ENCODE data around the gene ARL8B. TPM values are rescaled to one million over a fixed set of nuclear protein-coding genes. Genes with fewer than 3 reads are reported as not detected.
A peak's percentile ranks its signal among the peaks of the same experiment; 100 is the strongest.

The ARL8B gene
- total RNA-seq, 1 donor from 2014 or later = 37.9 TPM

- intact Hi-C loops (cut with micrococcal nuclease) = no loop called here
- no peak for DNase-seq (ENCODE audit: low spot score)
- peak overlapping the region; percentile 13 for H3K27ac Mint-ChIP-seq
- H3K9me3 Mint-ChIP-seq = no peaks in the 10 kb centered on the region
- peaks cover 89% of the 10 kb centered on the region for H3K36me3 Mint-ChIP-seq (ENCODE audit: low read depth)
- H3K4me3 Mint-ChIP-seq (ENCODE audit: low read depth) = no peak overlapping the region
- H3K27me3 Mint-ChIP-seq (ENCODE audit: low read depth) = no peaks in the 10 kb centered on the region
- peaks cover 9% of the 10 kb centered on the region for H3K4me1 Mint-ChIP-seq (ENCODE audit: low read depth)
Measured at GRCh38 chr3:5214352-5214751, 92.3 kb downstream of the ARL8B start.

GRCh38 chr3:5217824-5218595, 95.9 kb downstream of the ARL8B start:
- no peak for DNase-seq (ENCODE audit: low spot score)
- H3K9me3 Mint-ChIP-seq = no peaks in the 10 kb centered on the region
- intact Hi-C loops (cut with micrococcal nuclease) = no loop called here
- H3K4me3 Mint-ChIP-seq (ENCODE audit: low read depth) = no peak overlapping the region
- no peak overlapping the region for H3K27ac Mint-ChIP-seq
- no peaks in the 10 kb centered on the region for H3K27me3 Mint-ChIP-seq (ENCODE audit: low read depth)
- H3K4me1 Mint-ChIP-seq (ENCODE audit: low read depth) = peaks cover 4% of the 10 kb centered on the region
- peaks cover 62% of the 10 kb centered on the region for H3K36me3 Mint-ChIP-seq (ENCODE audit: low read depth)

- Mint-ChIP-seq H3K4me3 (ENCODE audit: low read depth) (no peak overlapping the region), H3K9me3 (no peaks in the 10 kb centered on the region), H3K27ac (no peak overlapping the region), H3K27me3 (ENCODE audit: low read depth) (no peaks in the 10 kb centered on the region), H3K4me1 (ENCODE audit: low read depth) (peaks cover 4% of the 10 kb centered on the region), H3K36me3 (ENCODE audit: low read depth) (peaks cover 54% of the 10 kb centered on the region)
- DNase-seq (ENCODE audit: low spot score) = no peak
- intact Hi-C loops (cut with micrococcal nuclease) = no loop called here
Measured at GRCh38 chr3:5218815-5219214, 96.7 kb downstream of the ARL8B start.

- no peaks in the 10 kb centered on the region for H3K9me3 Mint-ChIP-seq
- H3K4me3 Mint-ChIP-seq (ENCODE audit: low read depth) = no peak overlapping the region
- no peak for DNase-seq (ENCODE audit: low spot score)
- intact Hi-C loops (cut with micrococcal nuclease) = no loop called here
- H3K36me3 Mint-ChIP-seq (ENCODE audit: low read depth) = peaks cover 50% of the 10 kb centered on the region
- no peaks in the 10 kb centered on the region for H3K27me3 Mint-ChIP-seq (ENCODE audit: low read depth)
- no peak overlapping the region for H3K27ac Mint-ChIP-seq
- peaks cover 4% of the 10 kb centered on the region for H3K4me1 Mint-ChIP-seq (ENCODE audit: low read depth)
Measured at GRCh38 chr3:5219216-5219615, 97.1 kb downstream of the ARL8B start.

GRCh38 chr3:5220193-5220592, 98.1 kb downstream of the ARL8B start:
- DNase-seq (ENCODE audit: low spot score) = no peak
- Mint-ChIP-seq H3K9me3 (no peaks in the 10 kb centered on the region), H3K4me3 (ENCODE audit: low read depth) (no peak overlapping the region), H3K4me1 (ENCODE audit: low read depth) (peaks cover 4% of the 10 kb centered on the region), H3K27ac (no peak overlapping the region), H3K36me3 (ENCODE audit: low read depth) (peaks cover 41% of the 10 kb centered on the region), H3K27me3 (ENCODE audit: low read depth) (no peaks in the 10 kb centered on the region)
- intact Hi-C loops (cut with micrococcal nuclease) = no loop called here

GRCh38 chr3:5220667-5221431, 98.8 kb downstream of the ARL8B start:
- H3K4me3 Mint-ChIP-seq (ENCODE audit: low read depth) = no peak overlapping the region
- H3K27ac Mint-ChIP-seq = no peak overlapping the region
- H3K9me3 Mint-ChIP-seq = no peaks in the 10 kb centered on the region
- peaks cover 4% of the 10 kb centered on the region for H3K4me1 Mint-ChIP-seq (ENCODE audit: low read depth)
- no peak for DNase-seq (ENCODE audit: low spot score)
- peaks cover 34% of the 10 kb centered on the region for H3K36me3 Mint-ChIP-seq (ENCODE audit: low read depth)
- intact Hi-C loops (cut with micrococcal nuclease) = no loop called here
- H3K27me3 Mint-ChIP-seq (ENCODE audit: low read depth) = no peaks in the 10 kb centered on the region

GRCh38 chr3:5221701-5222100, 99.6 kb downstream of the ARL8B start:
- H3K4me1 Mint-ChIP-seq (ENCODE audit: low read depth) = peaks cover 2% of the 10 kb centered on the region
- no peak overlapping the region for H3K4me3 Mint-ChIP-seq (ENCODE audit: low read depth)
- intact Hi-C loops (cut with micrococcal nuclease) = no loop called here
- H3K27ac Mint-ChIP-seq = no peak overlapping the region
- no peaks in the 10 kb centered on the region for H3K9me3 Mint-ChIP-seq
- H3K36me3 Mint-ChIP-seq (ENCODE audit: low read depth) = peaks cover 28% of the 10 kb centered on the region
- H3K27me3 Mint-ChIP-seq (ENCODE audit: low read depth) = no peaks in the 10 kb centered on the region
- DNase-seq (ENCODE audit: low spot score) = no peak

- intact Hi-C loops (cut with micrococcal nuclease) = no loop called here
- no peak for DNase-seq (ENCODE audit: low spot score)
- Mint-ChIP-seq H3K9me3 (no peaks in the 10 kb centered on the region), H3K4me1 (ENCODE audit: low read depth) (no peaks in the 10 kb centered on the region), H3K27ac (no peak overlapping the region), H3K4me3 (ENCODE audit: low read depth) (no peak overlapping the region), H3K27me3 (ENCODE audit: low read depth) (no peaks in the 10 kb centered on the region), H3K36me3 (ENCODE audit: low read depth) (peaks cover 21% of the 10 kb centered on the region)
Measured at GRCh38 chr3:5222283-5223005, 100.4 kb downstream of the ARL8B start.

GRCh38 chr3:5226783-5227182, 104.7 kb downstream of the ARL8B start:
- Mint-ChIP-seq H3K4me1 (ENCODE audit: low read depth) (no peaks in the 10 kb centered on the region), H3K27me3 (ENCODE audit: low read depth) (no peaks in the 10 kb centered on the region), H3K36me3 (ENCODE audit: low read depth) (no peaks in the 10 kb centered on the region), H3K4me3 (ENCODE audit: low read depth) (no peak overlapping the region), H3K27ac (no peak overlapping the region), H3K9me3 (no peaks in the 10 kb centered on the region)
- intact Hi-C loops (cut with micrococcal nuclease) = no loop called here
- no peak for DNase-seq (ENCODE audit: low spot score)

GRCh38 chr3:5227812-5228211, 105.7 kb downstream of the ARL8B start:
- Mint-ChIP-seq H3K27ac (no peak overlapping the region), H3K27me3 (ENCODE audit: low read depth) (peaks cover 2% of the 10 kb centered on the region), H3K36me3 (ENCODE audit: low read depth) (no peaks in the 10 kb centered on the region), H3K4me3 (ENCODE audit: low read depth) (no peak overlapping the region), H3K4me1 (ENCODE audit: low read depth) (no peaks in the 10 kb centered on the region), H3K9me3 (no peaks in the 10 kb centered on the region)
- intact Hi-C loops (cut with micrococcal nuclease) = no loop called here
- no peak for DNase-seq (ENCODE audit: low spot score)

- Mint-ChIP-seq H3K4me1 (ENCODE audit: low read depth) (no peaks in the 10 kb centered on the region), H3K27ac (no peak overlapping the region), H3K36me3 (ENCODE audit: low read depth) (no peaks in the 10 kb centered on the region), H3K9me3 (no peaks in the 10 kb centered on the region), H3K27me3 (ENCODE audit: low read depth) (peaks cover 2% of the 10 kb centered on the region), H3K4me3 (ENCODE audit: low read depth) (no peak overlapping the region)
- no peak for DNase-seq (ENCODE audit: low spot score)
- intact Hi-C loops (cut with micrococcal nuclease) = no loop called here
Measured at GRCh38 chr3:5229414-5229813, 107.3 kb downstream of the ARL8B start.

Data from activated T-helper 2 cell treated with anti-CD3 and anti-CD28 coated beads, Interferon-gamma antibody, Interleukin-2, Interleukin-4, amounts not matched to agents 10 μg/mL and 5 μg/mL and 100 μg/mL, durations not matched to agents 14 hours and 24 hours and 36 hours (primary cell).